HG02973 (cell line): ENCODE results near the gene ZNF655.

ENCODE experiments used
- ATAC-seq: cut with Tn5 transposase; IDR thresholded peaks from one replicate; pipeline ENCODE4 v1.9.1; 2021; ENCODE audit warnings: moderate library complexity; ENCODE audit not compliant: unreplicated experiment

ZNF655 gene

DNA sequence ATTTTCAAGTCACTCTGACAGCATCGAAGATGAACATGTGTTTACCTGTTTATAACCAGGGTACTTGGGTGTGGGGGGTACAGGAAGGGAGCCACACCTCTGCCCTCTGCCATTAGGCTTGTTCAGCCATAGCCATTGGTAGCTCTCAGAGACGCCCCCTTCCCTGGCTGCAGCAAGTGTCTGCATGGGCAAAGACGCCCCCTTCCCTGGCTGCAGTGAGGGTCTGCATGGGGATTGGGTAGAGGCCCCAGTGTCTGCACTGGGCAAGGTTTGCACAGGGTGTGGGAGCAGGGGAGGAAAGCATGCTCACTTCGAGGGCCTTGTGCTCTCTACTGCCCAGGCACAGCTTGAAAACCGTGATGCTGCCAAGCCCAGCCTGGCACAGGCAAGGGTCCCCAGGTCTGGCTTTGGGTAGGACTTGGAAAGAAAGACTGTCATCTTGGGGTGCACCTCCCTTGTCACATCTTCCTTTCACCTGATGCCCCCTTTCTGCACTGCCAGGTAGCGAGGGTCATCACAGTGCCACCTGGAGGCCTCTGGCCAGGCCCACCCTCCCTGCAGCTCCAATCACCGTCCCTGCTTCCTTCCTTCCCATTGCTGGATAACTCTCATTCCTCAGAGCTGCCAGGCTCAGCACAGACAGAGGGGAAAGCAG lies 43.3 kb downstream of the ZNF655 start:
- no peak for ATAC-seq

- no peak for ATAC-seq
Measured at GRCh38 chr7:99605527-99605926, 47.1 kb downstream of the ZNF655 start.

DNA sequence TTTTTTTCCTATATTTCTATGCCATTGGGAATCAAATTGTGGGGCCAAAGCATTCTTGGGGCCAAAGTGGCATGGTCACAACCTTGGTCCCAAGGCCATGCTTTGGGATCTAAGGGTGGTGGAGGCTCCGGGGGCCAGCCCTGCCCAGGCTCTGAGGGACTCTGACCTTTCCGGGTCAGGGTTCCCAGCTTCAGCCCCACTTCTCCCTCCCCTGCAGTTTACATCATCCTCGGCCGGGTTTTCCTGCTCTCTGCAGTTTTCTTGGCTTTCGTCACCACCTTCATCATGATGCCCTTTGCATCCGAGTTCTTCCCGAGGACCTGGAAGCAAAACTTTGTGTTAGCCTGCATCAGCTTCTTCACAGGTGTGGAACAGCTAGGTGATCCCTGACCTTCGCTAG lies 48.1 kb downstream of the ZNF655 start:
- no peak for ATAC-seq

- ATAC-seq, result no peak
Measured at GRCh38 chr7:99607548-99607947, 49.1 kb downstream of the ZNF655 start.

- no peak for ATAC-seq
Measured at GRCh38 chr7:99614495-99614894, 56.1 kb downstream of the ZNF655 start.

GRCh38 chr7:99615989-99616358 lies 57.5 kb downstream of the ZNF655 start:
- no peak for ATAC-seq

DNA sequence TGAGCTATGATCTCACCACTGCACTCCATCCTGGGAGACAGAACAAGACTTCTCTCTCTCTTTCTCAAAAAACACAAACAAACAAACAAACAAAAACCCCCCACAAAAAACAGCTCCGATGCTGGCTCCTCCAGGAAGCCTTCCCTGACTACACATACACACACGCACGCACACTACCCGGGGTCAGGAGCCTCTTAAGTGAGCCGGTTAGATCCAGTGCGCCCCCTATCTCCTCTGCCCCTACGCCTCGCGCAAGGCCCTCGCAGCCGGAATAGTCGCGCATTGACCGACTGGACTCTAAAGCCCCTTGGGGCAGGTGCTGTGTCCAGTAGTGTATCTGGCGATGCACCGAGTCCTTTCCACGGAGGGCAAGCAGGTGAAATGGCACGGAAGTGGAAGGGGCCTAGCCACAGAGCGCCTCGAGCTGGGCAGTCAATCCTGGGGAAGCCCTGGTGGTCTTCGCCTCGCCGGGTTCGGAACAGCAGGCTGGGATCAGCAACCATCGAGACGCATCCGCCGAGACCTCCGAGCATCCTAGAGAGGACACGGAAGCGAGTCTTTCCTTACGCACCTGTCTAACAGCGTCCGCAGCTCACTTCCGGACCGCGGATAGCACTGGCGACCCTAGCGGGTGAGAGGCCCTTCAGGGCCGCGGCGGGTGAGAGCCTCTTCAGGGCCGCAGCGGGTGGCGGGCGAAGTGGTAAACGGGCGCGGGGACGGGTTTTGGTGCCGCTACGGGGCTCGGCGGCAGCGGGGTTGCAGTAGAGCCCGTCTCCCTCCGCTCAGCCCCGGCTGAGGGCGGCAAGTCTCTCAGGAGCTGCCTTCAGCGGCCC lies 58.1 kb downstream of the ZNF655 start, which contains the start of gene ZSCAN25:
Gene ZSCAN25, plus strand, starts transcription at position 588 of the 833 bp plus-strand sequence. CDS start 2,661 bp downstream, outside the sequence.
- peak; percentile 92 for ATAC-seq

DNA sequence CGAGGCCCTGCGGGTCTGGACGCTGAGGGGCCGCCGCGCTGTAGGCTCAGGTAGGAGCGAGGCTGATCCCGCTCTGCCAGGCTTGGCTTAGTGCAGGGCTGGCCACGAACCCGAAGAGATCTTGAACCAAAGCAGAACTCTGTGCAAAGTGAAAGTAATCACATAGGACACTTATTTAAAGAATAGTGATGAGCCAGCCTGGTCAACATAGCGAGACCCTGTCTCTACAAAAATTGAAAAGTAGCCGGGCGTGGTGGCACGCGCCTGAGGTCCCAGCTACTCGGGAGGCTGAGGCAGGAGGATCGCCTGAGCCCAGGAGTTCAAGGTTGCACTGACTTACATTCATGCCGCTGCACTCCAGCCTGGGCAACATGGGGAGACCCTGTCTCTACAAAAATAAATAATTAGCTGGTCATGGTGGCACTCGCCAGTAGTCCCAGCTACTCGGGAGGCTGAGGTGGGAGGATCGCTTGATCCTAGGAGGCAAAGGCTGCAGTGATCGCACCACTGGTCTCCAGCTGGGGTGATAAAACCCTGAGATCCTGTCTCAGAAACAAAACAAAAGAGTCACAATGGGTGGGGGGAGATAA lies 58.8 kb downstream of the ZNF655 start:
- ATAC-seq, result peak; percentile 30

GRCh38 chr7:99618726-99619125 lies 60.3 kb downstream of the ZNF655 start:
- no peak for ATAC-seq

- ATAC-seq, result no peak
Measured at GRCh38 chr7:99619571-99620130, 61.2 kb downstream of the ZNF655 start.

DNA sequence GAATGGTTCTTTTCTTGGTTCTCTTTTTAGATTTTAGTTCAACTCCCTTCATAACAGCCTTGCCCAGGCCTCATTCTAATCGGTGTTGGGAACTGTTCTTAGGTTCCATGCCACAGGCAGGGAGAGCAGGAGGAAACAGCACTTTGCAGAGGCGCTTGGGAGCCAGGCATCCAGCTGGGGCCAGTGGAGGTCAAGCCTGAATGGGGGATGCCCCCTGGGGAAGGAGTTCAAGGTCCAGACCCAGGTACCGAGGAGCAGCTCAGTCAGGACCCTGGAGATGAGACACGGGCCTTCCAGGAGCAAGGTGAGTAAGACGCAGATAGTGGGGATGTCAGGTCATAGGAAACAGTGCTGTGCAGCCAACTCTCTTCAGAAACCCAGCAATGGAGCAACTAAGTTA lies 62.8 kb downstream of the ZNF655 start:
- ATAC-seq, result no peak

DNA sequence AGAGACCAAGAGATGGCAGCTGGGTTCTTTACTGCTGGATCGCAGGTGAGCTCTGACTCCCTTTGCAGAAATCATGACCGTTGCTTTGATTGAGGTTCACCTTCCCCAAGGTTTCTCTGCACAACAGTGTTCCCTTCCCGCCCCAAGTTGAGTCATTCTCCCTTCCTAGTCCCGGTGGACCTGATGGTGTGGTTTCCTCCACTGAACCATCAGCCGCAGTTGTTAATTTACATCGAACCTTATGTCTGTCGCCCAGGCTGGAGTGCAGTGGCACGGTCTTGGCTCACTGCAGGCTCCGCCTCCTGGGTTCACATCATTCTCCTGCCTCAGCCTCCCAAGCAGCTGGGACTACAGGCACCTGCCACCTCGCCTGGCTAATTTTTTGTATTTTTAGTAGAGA lies 64.2 kb downstream of the ZNF655 start:
- no peak for ATAC-seq

GRCh38 chr7:99623091-99623693 lies 64.8 kb downstream of the ZNF655 start:
- no peak for ATAC-seq

GRCh38 chr7:99623702-99624447 lies 65.4 kb downstream of the ZNF655 start:
- ATAC-seq, result no peak

GRCh38 chr7:99624484-99624883 lies 66.0 kb downstream of the ZNF655 start:
- ATAC-seq, result no peak

DNA sequence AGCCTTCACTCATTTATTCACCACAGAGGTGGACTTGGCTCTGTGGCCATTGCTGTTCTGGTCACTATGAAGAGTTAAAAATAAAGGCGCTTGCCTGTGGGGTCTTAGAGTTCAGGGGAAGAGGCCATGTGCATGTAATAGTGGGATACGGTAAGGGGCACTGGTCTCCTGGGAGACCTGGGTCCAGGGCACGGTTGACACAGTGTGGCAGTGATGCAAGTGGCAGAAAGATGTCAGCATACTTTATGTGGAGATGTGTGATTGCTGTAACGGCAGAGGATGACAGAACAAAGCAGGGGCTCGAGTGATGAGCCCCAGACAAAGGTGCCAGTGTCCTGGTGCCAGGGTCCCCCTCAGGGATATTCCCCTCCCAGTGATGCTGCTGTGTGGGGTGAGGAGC lies 66.9 kb downstream of the ZNF655 start:
- no peak for ATAC-seq

- no peak for ATAC-seq
Measured at GRCh38 chr7:99625961-99626360, 67.5 kb downstream of the ZNF655 start.
